Body of pancreas (tissue), 4 donors: Measurements from ENCODE around the gene CSF1.

Source experiments
- CTCF ChIP-seq, 7 experiments: fragments of 450-650 bp in 4 of 7; fragments of 200-600 bp in 3 of 7; sonication (generic) in 3 of 7; IDR thresholded peaks; one replicate each; pipeline ENCODE4 v1.5.1; 2016 to 2019; ENCODE audit warnings: antibody characterized with exemption in 7 of 7
- POLR2A ChIP-seq, 3 donors: fragments of 450-650 bp; IDR thresholded peaks; one replicate each; pipeline ENCODE4 v1.6.1; 2016; ENCODE audit warnings: antibody characterized with exemption in 3 of 3, mild to moderate bottlenecking in 2 of 3

GRCh38 chr1:109930252-109930993 lies 19.8 kb downstream of the CSF1 start:
- TF ChIP-seq CTCF (IDR thresholded peaks at IDR 0.05) (no peak), POLR2A (IDR thresholded peaks at IDR 0.05) (no peak)
